A549 (cell line): Measurements from ENCODE around the gene NCAPD3. TPM values are rescaled to one million over a fixed set of nuclear protein-coding genes. Genes with fewer than 3 reads are reported as not detected.

Experiments
- ATAC-seq, 2 experiments: fragments of 200-7000 bp in 1 of 2; fragments of >200 bp in 1 of 2; cut with Nextera tagmentation in 1 of 2; cut with Tn5 transposase in 1 of 2; 3 replicates each; pipeline versions ENCODE4 v1.8.0 to v1.9.1; 2018 to 2020; ENCODE audit warnings: mild to moderate bottlenecking in 1 of 2, moderate library complexity in 1 of 2
- CTCF ChIA-PET: fragments of 300-600 bp; sonication (Branson Sonifier 250); formaldehyde crosslinking; extraction: SDS; loops from one replicate; lab custom pipeline; 2021; ENCODE audit warnings: antibody characterized with exemption, inconsistent platforms; lab: Yijun Ruan, JAX
- POLR2A ChIA-PET: fragments of 350-600 bp; formaldehyde crosslinking; extraction: SDS; loops from one replicate; lab custom pipeline; 2021; ENCODE audit warnings: antibody characterized with exemption, inconsistent platforms; lab: Yijun Ruan, JAX
- DNase-seq, 2 experiments: peaks; one replicate each; pipeline versions ENCODE4 v3.0.0 to v3.0.0-alpha.2; 2011 to 2016; ENCODE audit warnings: low read depth in 1 of 2, low spot score in 1 of 2
- FAIRE-seq: peaks from 2 replicates; lab custom pipeline; 2011; peaks lifted over from hg19 to GRCh38; lab: Jason Lieb, UNC
- H3K27ac ChIP-seq, 2 experiments: fragments of >200 bp; sonication (Bioruptor Twin); formaldehyde crosslinking; 3 replicates each; pipeline ENCODE4 v1.5.1; 2016 to 2017
- H3K4me1 ChIP-seq: fragments of >200 bp; sonication (Bioruptor Twin); formaldehyde crosslinking; 3 replicates; pipeline ENCODE4 v1.6.1; 2016
- H3K4me2 ChIP-seq: fragments of >200 bp; sonication (Bioruptor Twin); formaldehyde crosslinking; 3 replicates; pipeline ENCODE4 v1.6.1; 2016
- H3K4me3 ChIP-seq: fragments of >200 bp; sonication (Bioruptor Twin); formaldehyde crosslinking; 3 replicates; pipeline ENCODE4 v1.5.1; 2016
- H3K9me3 ChIP-seq: fragments of >200 bp; sonication (Bioruptor Twin); formaldehyde crosslinking; 3 replicates; pipeline ENCODE4 v1.6.1; 2016
- ATOH8 ChIP-seq: fragments of 250-450 bp; sonication (Bioruptor Pico); IDR thresholded peaks from 2 replicates; pipeline ENCODE4 v1.5.0; 2020; ENCODE audit warnings: low read depth, mild to moderate bottlenecking, moderate library complexity
- CBX8 ChIP-seq: fragments of 200-600 bp; sonication (generic); IDR thresholded peaks from 2 replicates; pipeline ENCODE4 v1.6.1; 2016
- CEBPB ChIP-seq, 2 experiments: fragments of >200 bp in 1 of 2; sonication (Bioruptor Twin) in 1 of 2; formaldehyde crosslinking in 1 of 2; IDR thresholded peaks; 2 replicates each; pipeline ENCODE4 v1.6.1; 2012 to 2016
- CHD2 ChIP-seq: fragments of 150-350 bp; IDR thresholded peaks from 2 replicates; pipeline ENCODE4 v1.6.1; 2014; ENCODE audit warnings: low read length; ENCODE audit not compliant: partially characterized antibody
- CTCF ChIP-seq: fragments of >200 bp; sonication (Bioruptor Twin); formaldehyde crosslinking; IDR thresholded peaks from 3 replicates; pipeline ENCODE4 v1.5.1; 2016
- EP300 ChIP-seq, 2 experiments: fragments of >200 bp; sonication (Bioruptor Twin); formaldehyde crosslinking; IDR thresholded peaks; 2 replicates in 1 of 2; 3 replicates in 1 of 2; pipeline ENCODE4 v1.6.1; 2016 to 2017
- ESRRA ChIP-seq: fragments of 150-350 bp; IDR thresholded peaks from 2 replicates; pipeline ENCODE4 v1.6.1; 2014; ENCODE audit warnings: mild to moderate bottlenecking, low read length, borderline replicate concordance
- FOXS1 ChIP-seq: fragments of 250-450 bp; sonication (Bioruptor Pico); IDR thresholded peaks from 2 replicates; pipeline ENCODE4 v1.5.0; 2020; ENCODE audit warnings: mild to moderate bottlenecking, moderate library complexity
- GATA3 ChIP-seq: IDR thresholded peaks from 2 replicates; pipeline ENCODE4 v1.6.1; 2012; ENCODE audit warnings: borderline replicate concordance
- HDAC2 ChIP-seq: fragments of 200-600 bp; sonication (generic); IDR thresholded peaks from 2 replicates; pipeline ENCODE4 v1.6.1; 2016
- HMGXB4 ChIP-seq: fragments of 250-450 bp; sonication (Bioruptor Pico); IDR thresholded peaks from 2 replicates; pipeline ENCODE4 v1.5.0; 2021; ENCODE audit warnings: mild to moderate bottlenecking, moderate library complexity, borderline replicate concordance
- HOXA7 ChIP-seq: fragments of 250-450 bp; sonication (Bioruptor Pico); IDR thresholded peaks from 2 replicates; pipeline ENCODE4 v1.5.0; 2020; ENCODE audit warnings: mild to moderate bottlenecking, moderate library complexity
- HOXB5 ChIP-seq: fragments of 250-450 bp; sonication (Bioruptor Pico); IDR thresholded peaks from 2 replicates; pipeline ENCODE4 v1.5.0; 2020; ENCODE audit warnings: mild to moderate bottlenecking, moderate library complexity
- JUNB ChIP-seq: fragments of >200 bp; sonication (Bioruptor Twin); formaldehyde crosslinking; IDR thresholded peaks from 2 replicates; pipeline ENCODE4 v1.6.1; 2016
- KDM1A ChIP-seq: fragments of 200-600 bp; sonication (generic); IDR thresholded peaks from 2 replicates; pipeline ENCODE4 v1.6.1; 2016; ENCODE audit warnings: low read depth, mild to moderate bottlenecking
- KDM5A ChIP-seq: fragments of 200-600 bp; sonication (generic); IDR thresholded peaks from 2 replicates; pipeline ENCODE4 v1.6.1; 2016; ENCODE audit warnings: antibody characterized with exemption, mild to moderate bottlenecking
- MYC ChIP-seq: IDR thresholded peaks from 2 replicates; pipeline ENCODE4 v1.6.1; 2012; ENCODE audit warnings: mild to moderate bottlenecking, inconsistent platforms, low read length, improper control_type of control experiment, borderline replicate concordance
- NFE2L2 ChIP-seq: fragments of 150-350 bp; conservative IDR thresholded peaks from 2 replicates; pipeline ENCODE4 v1.6.1; 2014; ENCODE audit warnings: low read length
- NPAS2 ChIP-seq: fragments of 250-450 bp; sonication (Bioruptor Pico); IDR thresholded peaks from 2 replicates; pipeline ENCODE4 v1.8.0; 2022; ENCODE audit warnings: mild to moderate bottlenecking, moderate library complexity, borderline replicate concordance
- PBX3 ChIP-seq: IDR thresholded peaks from 2 replicates; pipeline ENCODE4 v1.6.1; 2012
- PHF8 ChIP-seq: fragments of 200-600 bp; sonication (generic); IDR thresholded peaks from 2 replicates; pipeline ENCODE4 v1.6.1; 2016; ENCODE audit warnings: low read depth, mild to moderate bottlenecking, antibody characterized with exemption, moderate library complexity, borderline replicate concordance
- POLR2A ChIP-seq: IDR thresholded peaks from 2 replicates; pipeline ENCODE4 v1.6.1; 2012; ENCODE audit warnings: mild to moderate bottlenecking, low read length
- POLR2AphosphoS2 ChIP-seq: conservative IDR thresholded peaks from 2 replicates; pipeline ENCODE4 v1.6.1; 2012; ENCODE audit warnings: low read length, improper control_type of control experiment, inconsistent platforms
- RAD21 ChIP-seq, 2 experiments: fragments of >200 bp in 1 of 2; sonication (Bioruptor Twin) in 1 of 2; formaldehyde crosslinking in 1 of 2; IDR thresholded peaks in 1 of 2; conservative IDR thresholded peaks in 1 of 2; 2 replicates in 1 of 2; 3 replicates in 1 of 2; pipeline ENCODE4 v1.6.1; 2012 to 2018; ENCODE audit warnings: inconsistent platforms in 1 of 2
- RARB ChIP-seq: fragments of 250-450 bp; sonication (Bioruptor Pico); IDR thresholded peaks from 2 replicates; pipeline ENCODE4 v1.8.0; 2021; ENCODE audit warnings: mild to moderate bottlenecking, moderate library complexity
- USF2 ChIP-seq: fragments of 450-650 bp; IDR thresholded peaks from 2 replicates; pipeline ENCODE4 v1.6.1; 2014; ENCODE audit warnings: antibody characterized with exemption
- WGBS: methylation state at CpG from one replicate; pipeline ENCODE4 v1.1.6; 2017; ENCODE audit errors: missing lambda C conversion rate; 5-methylcytosine and 5-hydroxymethylcytosine counted together
- polyA plus RNA-seq, 4 experiments: library from polyadenylated mRNA; depleted of rRNA in 3 of 4; stranded (reverse); fragments of >200 nt; fragmentation: RNase III in 1 of 4; extraction: RNeasy Plus Mini Kit Qiagen cat#74134 plus additional on column Dnase treatment in 1 of 4; gene quantifications; 2 replicates in 3 of 4; 3 replicates in 1 of 4; pipeline ENCODE4 v1.2.3, GENCODE V29; 2011 to 2017

NCAPD3 gene
- polyA plus RNA-seq, 2 of the 4 experiments (the other 2 are of a cell fraction): 26.6 to 36.0 TPM

GRCh38 chr11:134145715-134146114 is 78.1 kb downstream of the NCAPD3 start:
- POLR2A ChIA-PET: no interaction called here
- FAIRE-seq: no peak
- CTCF ChIA-PET: interaction anchor here (1.2 kb wide), 1 partner anchor 16 kb away, joined by 3 read pairs; no protein-coding TSS in a partner anchor
- Histone ChIP-seq H3K9me3 (peaks cover 18% of the 10 kb centered on the region; the same call in 2 of the 3 replicates), H3K27ac (no peak overlapping the region), H3K4me2 (no peak overlapping the region), H3K4me3 (no peak overlapping the region), H3K4me1 (no peaks in the 10 kb centered on the region)
- no peak for DNase-seq
- TF ChIP-seq KDM5A (no peak), NPAS2 (no peak), PBX3 (no peak), CTCF (no peak), RARB (CRISPR knock-in tag) (no peak)
- no peak for ATAC-seq
- WGBS: 93% methylated on average over 8 of the region's 8 CpGs

GRCh38 chr11:134144744-134145143 is 79.0 kb downstream of the NCAPD3 start:
- no peak overlapping the region for H3K4me3 ChIP-seq
- POLR2A ChIA-PET: no interaction called here
- peaks cover 18% of the 10 kb centered on the region; the same call in 2 of the 3 replicates for H3K9me3 ChIP-seq
- no peak overlapping the region for H3K4me2 ChIP-seq
- no peaks in the 10 kb centered on the region for H3K4me1 ChIP-seq
- TF ChIP-seq CHD2 (no peak), ESRRA (no peak), CEBPB (IDR thresholded peaks at IDR 0.05) (peak in 1 of 2 experiments; percentile 34; a peak in 1 of 4 replicates), HDAC2 (no peak), FOXS1 (CRISPR knock-in tag) (no peak), MYC (no peak), RAD21 (conservative IDR thresholded peaks at IDR 0.05 in 1 of 2, IDR thresholded peaks at IDR 0.05 in 1 of 2) (no peak)
- CTCF ChIA-PET: no interaction called here
- WGBS: 78% methylated on average over 5 of the region's 5 CpGs
- no peak for ATAC-seq
- DNase-seq: no peak
- no peak for FAIRE-seq
- H3K27ac ChIP-seq: no peak overlapping the region

GRCh38 chr11:134143801-134144200 is 80.0 kb downstream of the NCAPD3 start:
- H3K4me1 ChIP-seq: no peaks in the 10 kb centered on the region
- no peak for DNase-seq
- WGBS: 36% methylated on average over 3 of the region's 3 CpGs
- ChIA-PET POLR2A (no interaction called here), CTCF (no interaction called here)
- no peak overlapping the region for H3K4me2 ChIP-seq
- H3K9me3 ChIP-seq: peaks cover 18% of the 10 kb centered on the region; the same call in 2 of the 3 replicates
- TF ChIP-seq NPAS2: no peak
- TF ChIP-seq KDM1A: no peak
- TF ChIP-seq FOXS1 (CRISPR knock-in tag): no peak
- no peak for TF ChIP-seq CEBPB (IDR thresholded peaks at IDR 0.05)
- no peak for TF ChIP-seq USF2
- no peak for TF ChIP-seq HOXA7 (CRISPR knock-in tag)
- TF ChIP-seq EP300 (IDR thresholded peaks at IDR 0.05): no peak
- FAIRE-seq: no peak
- H3K27ac ChIP-seq: no peak overlapping the region
- H3K4me3 ChIP-seq: no peak overlapping the region
- ATAC-seq: no peak

- WGBS: 74% methylated on average over 6 of the region's 6 CpGs
- Histone ChIP-seq H3K4me3 (no peak overlapping the region), H3K4me1 (no peaks in the 10 kb centered on the region), H3K27ac (no peak overlapping the region), H3K4me2 (no peak overlapping the region), H3K9me3 (peaks cover 18% of the 10 kb centered on the region; the same call in 2 of the 3 replicates)
- ChIA-PET POLR2A (no interaction called here), CTCF (no interaction called here)
- FAIRE-seq: no peak
- no peak for ATAC-seq
- DNase-seq: no peak
- TF ChIP-seq ATOH8: no peak
- TF ChIP-seq CHD2: no peak
- TF ChIP-seq JUNB: no peak
- TF ChIP-seq POLR2A: no peak
- no peak for TF ChIP-seq GATA3
- no peak for TF ChIP-seq NFE2L2
- TF ChIP-seq CEBPB (IDR thresholded peaks at IDR 0.05): no peak
- TF ChIP-seq HDAC2: no peak
- no peak for TF ChIP-seq CBX8
- no peak for TF ChIP-seq HMGXB4
- TF ChIP-seq PHF8: no peak
- no peak for TF ChIP-seq HOXB5
- no peak for TF ChIP-seq POLR2AphosphoS2
Measured at GRCh38 chr11:134142536-134142935, 81.2 kb downstream of the NCAPD3 start.
